GM23338 (cell line): Measurements from ENCODE around the gene SULF2. TPM values are rescaled to one million over a fixed set of nuclear protein-coding genes. Genes with fewer than 3 reads are reported as not detected.

Experiments
- ATAC-seq: fragments of 200-7000 bp; cut with Tn5 transposase; 3 replicates; pipeline ENCODE4 v1.9.1; 2020
- DNase-seq: peaks from one replicate; pipeline ENCODE4 v3.0.0-alpha.2; 2015; ENCODE audit warnings: low spot score
- H2AFZ ChIP-seq: fragments of 200-600 bp; sonication (generic); 2 replicates; pipeline ENCODE4 v1.8.0; 2016; ENCODE audit warnings: antibody characterized with exemption, mild to moderate bottlenecking, moderate library complexity
- H3F3A ChIP-seq: fragments of 200-600 bp; sonication (generic); replicated peaks from 2 replicates; pipeline ENCODE4 v1.8.0; 2017; ENCODE audit warnings: antibody characterized with exemption, mixed run types, low read depth
- H3K27ac ChIP-seq: fragments of 200-600 bp; sonication (generic); 2 replicates; pipeline ENCODE4 v1.6.1; 2016; ENCODE audit warnings: low read depth
- H3K27me3 ChIP-seq: fragments of 200-600 bp; sonication (generic); 2 replicates; pipeline ENCODE4 v1.8.0; 2016; ENCODE audit warnings: mild to moderate bottlenecking, mixed run types, moderate library complexity; ENCODE audit not compliant: insufficient read depth
- H3K36me3 ChIP-seq: fragments of 200-600 bp; sonication (generic); 2 replicates; pipeline ENCODE4 v1.8.0; 2016; ENCODE audit warnings: mild to moderate bottlenecking; ENCODE audit not compliant: insufficient read depth
- H3K4me1 ChIP-seq: fragments of 200-600 bp; sonication (generic); 2 replicates; pipeline ENCODE4 v1.8.0; 2016; ENCODE audit warnings: mild to moderate bottlenecking, moderate library complexity; ENCODE audit not compliant: insufficient read depth
- H3K4me2 ChIP-seq: fragments of 200-600 bp; sonication (generic); 2 replicates; pipeline ENCODE4 v1.7.1; 2017; ENCODE audit warnings: mixed run types
- H3K4me3 ChIP-seq: fragments of 200-600 bp; sonication (generic); 2 replicates; pipeline ENCODE4 v1.6.1; 2016; ENCODE audit warnings: mixed run types
- H3K79me2 ChIP-seq: fragments of 200-600 bp; sonication (generic); replicated peaks from 2 replicates; pipeline ENCODE4 v1.8.0; 2017; ENCODE audit warnings: mild to moderate bottlenecking; ENCODE audit not compliant: insufficient read depth
- H3K9me2 ChIP-seq: fragments of 200-600 bp; sonication (generic); 2 replicates; pipeline ENCODE4 v1.8.0; 2017; ENCODE audit not compliant: insufficient read depth
- H4K20me1 ChIP-seq: fragments of 200-600 bp; sonication (generic); replicated peaks from 2 replicates; pipeline ENCODE4 v1.8.0; 2017; ENCODE audit warnings: mild to moderate bottlenecking; ENCODE audit not compliant: insufficient read depth
- H3K27ac Mint-ChIP-seq: 2 replicates; pipeline ENCODE4 v1.8.0; 2020; ENCODE audit warnings: inconsistent platforms, mild to moderate bottlenecking, moderate library complexity, mixed read lengths
- H3K27me3 Mint-ChIP-seq: 3 replicates; pipeline ENCODE4 v1.8.0; 2022; ENCODE audit warnings: low read depth, mild to moderate bottlenecking, moderate library complexity, mixed read lengths, inconsistent platforms; ENCODE audit not compliant: insufficient read depth, poor library complexity
- H3K36me3 Mint-ChIP-seq: 3 replicates; pipeline ENCODE4 v1.8.0; 2021; ENCODE audit warnings: low read depth, mild to moderate bottlenecking, inconsistent platforms, moderate library complexity, mixed read lengths
- H3K4me1 Mint-ChIP-seq: 3 replicates; pipeline ENCODE4 v1.8.0; 2020; ENCODE audit warnings: mild to moderate bottlenecking, inconsistent platforms, mixed read lengths
- H3K4me3 Mint-ChIP-seq: 3 replicates; pipeline ENCODE4 v1.8.0; 2021; ENCODE audit warnings: moderate library complexity, mild to moderate bottlenecking, inconsistent platforms, mixed read lengths
- H3K9me3 Mint-ChIP-seq: 3 replicates; pipeline ENCODE4 v1.8.0; 2020; ENCODE audit warnings: moderate library complexity, mild to moderate bottlenecking, inconsistent platforms, mixed read lengths
- CREB1 ChIP-seq: fragments of 250-450 bp; sonication (Bioruptor Pico); IDR thresholded peaks from 2 replicates; pipeline ENCODE4 v1.5.0; 2020; ENCODE audit warnings: low read depth, mild to moderate bottlenecking, moderate library complexity
- EZH2 ChIP-seq: fragments of 200-600 bp; sonication (generic); IDR thresholded peaks from one replicate; pipeline ENCODE4 v1.8.0; 2017; ENCODE audit warnings: antibody characterized with exemption, mild to moderate bottlenecking, low read depth; ENCODE audit not compliant: unreplicated experiment
- EZH2phosphoT487 ChIP-seq: fragments of 200-600 bp; sonication (generic); IDR thresholded peaks from one replicate; pipeline ENCODE4 v1.8.1; 2018; ENCODE audit warnings: antibody characterized with exemption; ENCODE audit not compliant: unreplicated experiment
- JUNB ChIP-seq: IDR thresholded peaks from one replicate; pipeline ENCODE4 v1.6.1; 2016; ENCODE audit warnings: antibody characterized with exemption; ENCODE audit not compliant: unreplicated experiment
- NANOG ChIP-seq: IDR thresholded peaks from 2 replicates; pipeline ENCODE4 v1.6.1; 2016; ENCODE audit warnings: antibody characterized with exemption, borderline replicate concordance
- POLR2AphosphoS5 ChIP-seq: IDR thresholded peaks from 2 replicates; pipeline ENCODE4 v1.6.1; 2016; ENCODE audit warnings: antibody characterized with exemption, low read depth
- STAT1 ChIP-seq: IDR thresholded peaks from one replicate; pipeline ENCODE4 v1.6.1; 2016; ENCODE audit warnings: antibody characterized with exemption; ENCODE audit not compliant: unreplicated experiment
- ZNF114 ChIP-seq: fragments of 250-450 bp; sonication (Bioruptor Pico); IDR thresholded peaks from 2 replicates; pipeline ENCODE4 v1.5.0; 2020; ENCODE audit warnings: mild to moderate bottlenecking, moderate library complexity
- ZNF331 ChIP-seq: fragments of 250-450 bp; sonication (Bioruptor Pico); IDR thresholded peaks from 2 replicates; pipeline ENCODE4 v1.5.0; 2020; ENCODE audit warnings: low read depth, mild to moderate bottlenecking, moderate library complexity
- polyA plus RNA-seq: library from polyadenylated mRNA; unstranded; fragments of >200 nt; fragmentation: Nextera tagmentation; extraction: Ambion mirVana; gene quantifications from 2 replicates; pipeline ENCODE4 v1.2.1, GENCODE V29; 2016
- total RNA-seq: library from RNA; depleted of rRNA; stranded (reverse); fragments of >200 nt; shearing (Covaris generic); gene quantifications from 2 replicates; pipeline ENCODE4 v1.2.3, GENCODE V29; 2014
- TF ChIP-seq, protein P1 (sequence below): IDR thresholded peaks from one replicate; pipeline ENCODE4 v1.6.1; 2018; ENCODE audit warnings: antibody characterized with exemption; ENCODE audit not compliant: unreplicated experiment
- TF ChIP-seq, protein P2 (sequence below), 2 experiments: fragments of 200-600 bp in 1 of 2; sonication (generic) in 1 of 2; conservative IDR thresholded peaks; 2 replicates each; pipeline versions ENCODE4 v1.5.1 to v1.6.1; 2016 to 2017; ENCODE audit warnings: antibody characterized with exemption in 2 of 2, low read depth in 2 of 2, mild to moderate bottlenecking in 2 of 2, moderate library complexity in 1 of 2
- TF ChIP-seq, protein P3 (sequence below): IDR thresholded peaks from 2 replicates; pipeline ENCODE4 v1.6.1; 2016; ENCODE audit warnings: antibody characterized with exemption

SULF2 gene
- total and polyA plus RNA-seq, 2 experiments from 2014 or later = 9.5 to 20.7 TPM

DNA sequence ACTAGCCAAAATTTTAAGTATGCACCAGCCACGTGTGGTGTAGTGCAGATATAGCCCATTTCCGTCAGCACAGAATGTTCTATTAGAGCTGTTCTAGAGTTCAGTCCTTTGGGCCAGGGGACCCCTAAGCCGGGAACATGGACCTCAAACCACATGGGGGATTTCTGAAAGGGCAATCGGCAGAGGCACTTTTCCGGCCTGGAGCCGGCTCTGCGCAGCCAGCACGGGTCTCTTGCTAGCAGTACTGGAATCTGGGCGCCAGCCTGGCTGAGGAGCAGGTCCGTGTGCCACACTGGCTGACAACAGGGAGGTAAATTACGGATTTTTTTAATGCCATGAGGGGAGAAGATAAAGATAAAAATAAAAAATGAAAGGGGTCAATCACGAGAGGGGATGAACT lies 120.5 kb downstream of the SULF2 start (continued):
- TF ChIP-seq EZH2phosphoT487 (no peak), POLR2AphosphoS5 (no peak)
- TF ChIP-seq, protein P1, sequence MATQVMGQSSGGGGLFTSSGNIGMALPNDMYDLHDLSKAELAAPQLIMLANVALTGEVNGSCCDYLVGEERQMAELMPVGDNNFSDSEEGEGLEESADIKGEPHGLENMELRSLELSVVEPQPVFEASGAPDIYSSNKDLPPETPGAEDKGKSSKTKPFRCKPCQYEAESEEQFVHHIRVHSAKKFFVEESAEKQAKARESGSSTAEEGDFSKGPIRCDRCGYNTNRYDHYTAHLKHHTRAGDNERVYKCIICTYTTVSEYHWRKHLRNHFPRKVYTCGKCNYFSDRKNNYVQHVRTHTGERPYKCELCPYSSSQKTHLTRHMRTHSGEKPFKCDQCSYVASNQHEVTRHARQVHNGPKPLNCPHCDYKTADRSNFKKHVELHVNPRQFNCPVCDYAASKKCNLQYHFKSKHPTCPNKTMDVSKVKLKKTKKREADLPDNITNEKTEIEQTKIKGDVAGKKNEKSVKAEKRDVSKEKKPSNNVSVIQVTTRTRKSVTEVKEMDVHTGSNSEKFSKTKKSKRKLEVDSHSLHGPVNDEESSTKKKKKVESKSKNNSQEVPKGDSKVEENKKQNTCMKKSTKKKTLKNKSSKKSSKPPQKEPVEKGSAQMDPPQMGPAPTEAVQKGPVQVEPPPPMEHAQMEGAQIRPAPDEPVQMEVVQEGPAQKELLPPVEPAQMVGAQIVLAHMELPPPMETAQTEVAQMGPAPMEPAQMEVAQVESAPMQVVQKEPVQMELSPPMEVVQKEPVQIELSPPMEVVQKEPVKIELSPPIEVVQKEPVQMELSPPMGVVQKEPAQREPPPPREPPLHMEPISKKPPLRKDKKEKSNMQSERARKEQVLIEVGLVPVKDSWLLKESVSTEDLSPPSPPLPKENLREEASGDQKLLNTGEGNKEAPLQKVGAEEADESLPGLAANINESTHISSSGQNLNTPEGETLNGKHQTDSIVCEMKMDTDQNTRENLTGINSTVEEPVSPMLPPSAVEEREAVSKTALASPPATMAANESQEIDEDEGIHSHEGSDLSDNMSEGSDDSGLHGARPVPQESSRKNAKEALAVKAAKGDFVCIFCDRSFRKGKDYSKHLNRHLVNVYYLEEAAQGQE = no peak
- TF ChIP-seq, protein P2, sequence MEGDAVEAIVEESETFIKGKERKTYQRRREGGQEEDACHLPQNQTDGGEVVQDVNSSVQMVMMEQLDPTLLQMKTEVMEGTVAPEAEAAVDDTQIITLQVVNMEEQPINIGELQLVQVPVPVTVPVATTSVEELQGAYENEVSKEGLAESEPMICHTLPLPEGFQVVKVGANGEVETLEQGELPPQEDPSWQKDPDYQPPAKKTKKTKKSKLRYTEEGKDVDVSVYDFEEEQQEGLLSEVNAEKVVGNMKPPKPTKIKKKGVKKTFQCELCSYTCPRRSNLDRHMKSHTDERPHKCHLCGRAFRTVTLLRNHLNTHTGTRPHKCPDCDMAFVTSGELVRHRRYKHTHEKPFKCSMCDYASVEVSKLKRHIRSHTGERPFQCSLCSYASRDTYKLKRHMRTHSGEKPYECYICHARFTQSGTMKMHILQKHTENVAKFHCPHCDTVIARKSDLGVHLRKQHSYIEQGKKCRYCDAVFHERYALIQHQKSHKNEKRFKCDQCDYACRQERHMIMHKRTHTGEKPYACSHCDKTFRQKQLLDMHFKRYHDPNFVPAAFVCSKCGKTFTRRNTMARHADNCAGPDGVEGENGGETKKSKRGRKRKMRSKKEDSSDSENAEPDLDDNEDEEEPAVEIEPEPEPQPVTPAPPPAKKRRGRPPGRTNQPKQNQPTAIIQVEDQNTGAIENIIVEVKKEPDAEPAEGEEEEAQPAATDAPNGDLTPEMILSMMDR (conservative IDR thresholded peaks at IDR 0.05; ENCODE audit: low read depth in 2 of 2) = no peak

DNA sequence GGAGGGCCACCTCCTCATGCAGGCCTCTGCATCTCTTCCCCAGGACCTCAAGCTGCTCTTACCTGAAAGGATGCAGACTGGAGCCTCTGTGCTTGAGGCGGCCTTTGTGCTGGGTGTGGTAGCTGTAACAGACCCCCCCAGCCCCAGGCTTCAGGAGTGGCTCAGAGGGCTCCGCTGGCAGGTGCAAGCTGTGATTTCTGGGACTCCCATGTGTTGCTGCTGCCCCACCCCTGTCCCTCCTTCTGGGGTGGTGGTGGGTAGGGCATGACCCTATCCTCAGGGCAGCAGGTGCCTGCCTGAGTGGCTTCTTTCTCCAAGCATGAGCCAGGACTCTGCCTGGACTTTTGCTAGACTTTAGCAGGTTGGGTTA lies 121.2 kb downstream of the SULF2 start:
- H3K4me1 ChIP-seq = peaks cover 9% of the 10 kb centered on the region; the same call in 1 of the 2 replicates
- DNase-seq (no peak), ATAC-seq (peak; percentile 21)
- Mint-ChIP-seq H3K4me3 (no peak overlapping the region), H3K4me1 (peaks cover 13% of the 10 kb centered on the region), H3K36me3 (no peaks in the 10 kb centered on the region; the same call in 2 of the 3 replicates), H3K27ac (no peak overlapping the region), H3K9me3 (no peaks in the 10 kb centered on the region), H3K27me3 (peaks cover 10% of the 10 kb centered on the region)
- no peaks in the 10 kb centered on the region for H3K79me2 ChIP-seq
- no peak overlapping the region for H3K4me2 ChIP-seq
- no peak overlapping the region; the same call in 1 of the 2 replicates for H3K27ac ChIP-seq
- no peak overlapping the region for H2AFZ ChIP-seq
- no peaks in the 10 kb centered on the region for H3K27me3 ChIP-seq
- H3K9me2 ChIP-seq = no peaks in the 10 kb centered on the region
- H3K36me3 ChIP-seq = peaks cover under 1% of the 10 kb centered on the region; the same call in 1 of the 2 replicates
- H3K4me3 ChIP-seq = no peak overlapping the region
- no peaks in the 10 kb centered on the region for H4K20me1 ChIP-seq
- H3F3A ChIP-seq = no peaks in the 10 kb centered on the region
- no peak for TF ChIP-seq NANOG
- no peak for TF ChIP-seq POLR2AphosphoS5
- TF ChIP-seq ZNF114 (CRISPR knock-in tag) = no peak
- TF ChIP-seq, protein P3, sequence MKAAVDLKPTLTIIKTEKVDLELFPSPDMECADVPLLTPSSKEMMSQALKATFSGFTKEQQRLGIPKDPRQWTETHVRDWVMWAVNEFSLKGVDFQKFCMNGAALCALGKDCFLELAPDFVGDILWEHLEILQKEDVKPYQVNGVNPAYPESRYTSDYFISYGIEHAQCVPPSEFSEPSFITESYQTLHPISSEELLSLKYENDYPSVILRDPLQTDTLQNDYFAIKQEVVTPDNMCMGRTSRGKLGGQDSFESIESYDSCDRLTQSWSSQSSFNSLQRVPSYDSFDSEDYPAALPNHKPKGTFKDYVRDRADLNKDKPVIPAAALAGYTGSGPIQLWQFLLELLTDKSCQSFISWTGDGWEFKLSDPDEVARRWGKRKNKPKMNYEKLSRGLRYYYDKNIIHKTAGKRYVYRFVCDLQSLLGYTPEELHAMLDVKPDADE = no peak
- no peak for TF ChIP-seq CREB1 (CRISPR knock-in tag)
- TF ChIP-seq STAT1 = no peak
- no peak for TF ChIP-seq JUNB
- no peak for TF ChIP-seq EZH2
- TF ChIP-seq, protein P1 = no peak
- TF ChIP-seq, protein P2 (conservative IDR thresholded peaks at IDR 0.05; ENCODE audit: low read depth in 2 of 2) = no peak
- no peak for TF ChIP-seq ZNF331 (CRISPR knock-in tag)
- no peak for TF ChIP-seq EZH2phosphoT487
